Measurements from ENCODE around the gene TXNRD2.
A peak's percentile ranks its signal among the peaks of the same experiment; 100 is the strongest.

TXNRD2 gene

DNA sequence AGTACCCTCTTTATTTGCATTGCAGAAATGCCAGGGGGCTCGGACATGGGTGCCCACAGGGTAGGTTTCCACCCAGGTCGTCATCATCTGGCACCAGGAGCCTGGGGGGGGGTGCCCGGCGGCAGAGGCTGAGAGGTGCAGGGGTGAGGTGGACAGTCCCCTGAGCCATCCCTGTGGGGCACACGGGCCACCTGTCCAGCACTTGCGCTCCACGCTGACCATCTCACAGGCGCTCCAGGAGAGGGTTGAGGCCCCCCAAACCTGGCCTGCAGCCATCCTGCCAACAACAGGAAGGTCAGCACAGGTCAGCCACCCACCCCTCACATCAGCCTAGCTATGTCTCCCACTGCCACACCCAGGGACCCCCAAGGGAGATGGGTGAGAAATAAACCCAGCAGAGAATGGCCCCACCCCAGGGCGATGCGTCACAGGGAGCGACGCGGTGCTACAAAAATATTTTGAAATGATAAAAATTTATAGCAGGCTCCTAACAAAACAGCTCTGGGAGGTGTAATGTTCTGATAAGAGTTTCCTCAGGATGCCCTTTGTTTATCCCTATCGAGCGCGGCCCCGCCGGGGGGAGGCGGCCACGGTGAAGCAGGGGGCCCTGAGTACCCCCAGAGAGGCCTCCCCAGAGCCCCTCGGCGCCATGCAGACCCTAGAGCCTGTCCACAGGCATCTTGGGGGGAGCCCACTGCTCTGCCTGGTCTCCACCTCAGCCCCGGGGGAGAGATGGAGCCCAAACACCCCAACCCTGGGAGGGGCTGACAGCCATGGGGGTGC is 65.9 kb downstream of the TXNRD2 start:
- peak; percentile 5 for DNase-seq (ENCODE audit: low spot score)

DNA sequence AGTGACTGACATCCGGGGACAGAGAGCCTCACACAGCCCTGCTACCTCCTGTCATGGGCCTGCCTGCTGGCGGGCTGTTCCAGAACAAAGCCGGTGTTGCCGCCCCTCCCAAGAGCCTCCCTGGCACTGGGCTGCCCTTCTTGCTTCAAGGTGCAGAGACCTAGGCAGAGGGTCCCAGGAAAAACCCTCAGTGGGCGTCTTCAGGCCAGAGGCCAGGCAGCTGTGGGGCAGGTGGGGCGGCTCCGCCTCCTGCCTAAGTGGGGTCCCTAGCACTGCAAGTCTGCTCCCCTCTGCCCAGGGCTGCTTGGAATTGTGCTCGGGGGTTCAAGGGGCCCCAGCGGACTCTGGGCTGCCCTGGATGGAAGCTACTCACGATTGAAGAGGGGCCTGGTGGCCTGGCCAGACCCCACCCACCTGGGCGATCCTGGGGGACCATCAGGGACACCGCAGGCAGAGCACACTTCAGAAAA is 66.5 kb downstream of the TXNRD2 start:
- no peak for DNase-seq (ENCODE audit: low spot score)

DNA sequence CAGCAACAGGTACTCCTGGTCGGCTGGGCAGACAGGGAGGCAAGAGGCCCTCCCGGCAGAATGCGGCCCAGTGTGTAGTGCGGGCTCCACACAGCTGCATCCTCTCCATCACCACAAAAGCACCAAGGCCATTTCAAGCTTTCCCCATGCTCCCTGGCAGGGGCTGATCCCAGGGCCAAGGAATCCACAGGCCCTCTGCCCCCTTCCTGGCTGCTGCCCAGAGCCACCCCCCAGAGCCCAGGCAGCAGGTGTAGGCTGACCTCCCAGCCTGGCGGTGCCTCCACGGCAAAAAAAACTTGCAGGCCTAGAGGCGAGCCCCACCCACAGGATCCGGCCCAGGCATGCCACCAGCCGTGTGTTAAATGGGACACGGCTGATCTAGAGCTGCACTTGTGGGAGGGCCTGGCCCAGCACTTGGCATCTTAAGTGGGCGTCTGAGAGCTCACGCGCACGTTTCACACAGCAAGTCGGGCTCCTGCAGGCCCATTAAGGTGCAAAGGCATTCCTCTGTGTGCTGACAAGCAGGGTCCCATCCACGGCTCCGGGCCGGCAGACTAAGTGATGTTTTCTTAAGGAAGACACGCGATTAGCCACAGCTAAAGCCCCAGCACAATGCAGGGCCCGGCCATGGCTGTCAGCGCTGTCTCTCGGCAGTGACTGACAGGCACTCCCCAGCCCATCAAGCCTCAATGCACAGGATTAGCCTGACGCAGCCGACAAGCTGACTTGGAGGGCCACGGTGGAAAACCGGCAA is 67.1 kb downstream of the TXNRD2 start:
- DNase-seq (ENCODE audit: low spot score) = no peak

DNA sequence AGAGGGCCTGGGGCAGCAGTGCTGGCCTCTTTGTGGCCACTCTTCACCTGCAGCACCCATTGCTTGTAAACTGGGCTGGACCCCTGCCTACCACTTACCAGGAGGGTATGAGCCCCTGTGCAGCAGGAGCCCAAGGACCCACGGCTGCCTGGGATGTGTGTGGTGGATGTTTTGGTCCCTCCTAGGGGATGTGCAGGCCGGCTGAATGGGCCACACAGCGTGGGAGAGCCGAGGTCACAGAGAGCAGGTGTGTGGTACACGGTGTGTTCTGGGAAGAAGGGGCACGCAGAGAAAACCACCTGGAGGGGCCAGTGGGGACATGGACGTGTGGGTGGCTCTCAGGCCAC is 67.7 kb downstream of the TXNRD2 start:
- DNase-seq (ENCODE audit: low spot score) = no peak

DNA sequence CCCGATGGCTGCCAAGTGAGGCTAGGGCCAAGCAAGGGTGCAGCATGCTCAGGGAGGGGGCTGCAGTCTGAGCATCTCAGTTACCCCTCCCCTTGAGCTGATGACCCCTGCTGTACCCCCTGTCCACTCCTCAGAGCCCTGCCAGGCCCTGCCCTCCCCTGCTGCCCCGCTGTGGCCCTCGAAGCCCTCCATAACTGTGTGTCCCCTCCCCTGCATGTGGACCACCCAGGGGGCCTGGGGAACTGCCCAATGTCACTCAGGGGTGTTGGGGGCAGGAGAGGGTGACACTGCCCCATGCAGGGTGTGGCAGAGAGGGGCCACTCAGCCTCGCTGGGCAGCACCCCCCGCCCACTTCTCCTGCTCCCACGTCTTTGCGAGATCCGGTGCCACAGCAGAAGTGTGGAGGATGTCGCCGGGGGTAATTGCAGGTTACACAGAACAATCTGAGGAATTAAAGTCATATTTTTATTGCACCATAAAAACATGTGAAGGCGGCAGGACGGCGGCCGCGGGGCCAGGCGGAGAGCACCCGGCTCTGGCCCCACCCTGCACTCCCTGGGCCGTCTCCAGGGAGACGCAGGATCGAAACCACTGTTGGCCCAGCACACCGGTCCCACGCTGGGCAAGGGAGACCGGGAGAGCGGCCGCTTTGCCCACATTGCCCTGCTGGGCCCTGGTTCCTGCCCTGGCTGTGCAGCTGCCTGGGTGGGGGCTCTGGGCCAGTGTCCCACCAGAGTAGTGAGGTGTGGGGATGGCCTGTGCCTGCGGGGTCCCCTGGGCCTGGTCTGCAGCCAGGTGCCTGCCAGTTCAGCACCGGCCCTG is 68.3 kb downstream of the TXNRD2 start:
- DNase-seq (ENCODE audit: low spot score) = peak; percentile 42

DNA sequence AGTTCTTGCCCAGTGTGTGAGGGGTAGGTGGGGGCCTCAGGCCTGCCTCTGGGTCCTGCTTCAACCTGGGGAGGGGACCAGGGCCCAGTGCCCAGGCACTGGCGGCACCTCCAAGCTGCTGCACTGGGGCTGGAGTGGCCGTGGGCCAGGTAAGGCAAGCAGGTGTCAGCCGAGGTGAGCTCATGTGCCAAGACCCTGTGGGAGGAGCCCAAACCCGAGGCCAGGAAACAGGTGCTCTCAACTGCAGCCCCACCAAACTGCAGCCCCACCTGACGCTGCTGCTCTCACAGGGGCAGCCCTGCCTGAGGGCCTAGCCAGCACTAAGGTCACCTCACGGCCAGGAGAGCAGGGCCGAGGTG is 68.9 kb downstream of the TXNRD2 start:
- DNase-seq (ENCODE audit: low spot score) = no peak

DNA sequence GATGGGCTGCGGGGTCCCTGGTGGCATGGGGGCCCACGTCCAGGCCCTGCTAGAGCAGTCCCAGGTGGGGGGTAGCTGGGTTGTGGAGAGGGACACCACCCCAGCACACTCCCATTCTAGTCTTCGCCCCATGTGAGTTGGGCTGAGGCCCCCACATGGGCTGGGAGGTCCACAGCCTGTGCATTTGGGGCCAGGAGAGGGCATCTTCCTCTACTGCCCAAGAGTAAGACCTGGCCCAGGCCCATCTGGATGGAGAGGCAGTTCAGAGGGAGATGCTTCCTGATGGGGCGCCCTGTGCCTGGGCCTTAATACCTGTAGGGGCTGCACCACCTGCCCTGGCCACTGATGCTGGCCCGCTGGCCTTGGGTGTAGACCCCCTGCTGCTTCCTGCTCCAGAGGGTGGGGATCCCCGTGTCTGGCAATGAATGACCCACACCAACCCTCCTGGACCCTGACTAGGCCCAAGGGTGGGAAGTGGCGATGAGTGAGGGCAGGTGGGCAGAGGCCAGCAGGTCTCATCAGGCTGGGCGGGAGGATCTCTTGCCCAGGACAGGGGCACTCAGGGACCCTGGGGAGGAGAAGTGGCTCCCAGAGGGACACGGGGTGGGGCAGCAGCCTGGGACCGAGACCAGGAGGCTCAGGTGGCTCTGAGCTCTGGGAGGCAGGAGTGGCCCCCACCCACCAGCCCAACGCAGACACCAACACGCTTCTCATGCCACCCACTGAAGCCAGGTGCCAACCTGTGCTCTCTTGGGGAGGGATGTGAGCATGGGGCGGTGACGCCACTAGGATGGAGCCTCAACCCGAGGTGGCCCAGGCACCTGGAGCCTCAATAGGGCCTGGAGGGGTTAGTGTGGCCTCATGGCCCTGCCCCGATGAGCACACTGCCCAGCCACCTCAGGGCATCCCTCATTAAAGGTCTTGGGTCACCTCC is 69.5 kb downstream of the TXNRD2 start:
- DNase-seq (ENCODE audit: low spot score) = no peak

DNA sequence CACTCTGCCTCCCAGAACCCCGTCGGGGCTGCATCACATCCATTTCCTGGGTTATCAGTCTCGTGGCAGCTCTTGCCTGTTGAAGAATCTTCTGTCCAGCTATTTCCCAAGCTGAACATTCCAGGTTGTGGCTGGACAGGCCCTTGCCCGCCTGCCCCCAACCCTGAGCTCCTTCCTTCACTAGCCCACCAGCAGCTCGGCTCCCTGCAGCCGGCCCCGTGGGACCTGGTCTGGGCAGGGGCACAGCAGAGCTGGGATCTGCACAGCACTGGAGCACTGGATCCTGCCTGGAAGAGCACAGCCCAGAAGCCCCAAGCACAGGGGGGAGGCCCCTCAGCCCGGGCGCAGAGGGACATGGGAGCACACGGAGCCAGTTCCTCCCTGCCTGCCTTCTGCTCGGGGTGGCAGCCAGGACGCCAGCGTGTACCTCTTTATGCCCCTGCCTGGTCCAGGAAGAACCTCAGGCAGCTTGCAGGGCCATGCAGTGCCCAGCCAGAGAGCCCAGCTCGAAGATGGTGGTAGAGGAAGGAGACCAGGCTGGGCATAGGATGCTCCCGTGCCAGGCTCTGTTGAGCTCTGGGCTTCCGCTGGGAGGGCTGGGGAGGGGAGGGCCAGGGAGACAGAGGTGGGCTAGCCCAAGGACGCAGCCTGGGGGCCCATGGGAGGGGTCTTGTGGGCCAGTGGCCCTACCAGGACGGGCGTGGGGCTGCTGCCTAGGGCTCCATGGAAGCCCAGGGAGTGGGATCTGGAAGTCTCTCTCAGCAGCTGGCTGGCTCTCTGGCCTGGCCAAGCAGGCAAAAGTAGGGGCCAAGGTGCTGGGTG is 70.4 kb downstream of the TXNRD2 start:
- DNase-seq (ENCODE audit: low spot score) = no peak

DNA sequence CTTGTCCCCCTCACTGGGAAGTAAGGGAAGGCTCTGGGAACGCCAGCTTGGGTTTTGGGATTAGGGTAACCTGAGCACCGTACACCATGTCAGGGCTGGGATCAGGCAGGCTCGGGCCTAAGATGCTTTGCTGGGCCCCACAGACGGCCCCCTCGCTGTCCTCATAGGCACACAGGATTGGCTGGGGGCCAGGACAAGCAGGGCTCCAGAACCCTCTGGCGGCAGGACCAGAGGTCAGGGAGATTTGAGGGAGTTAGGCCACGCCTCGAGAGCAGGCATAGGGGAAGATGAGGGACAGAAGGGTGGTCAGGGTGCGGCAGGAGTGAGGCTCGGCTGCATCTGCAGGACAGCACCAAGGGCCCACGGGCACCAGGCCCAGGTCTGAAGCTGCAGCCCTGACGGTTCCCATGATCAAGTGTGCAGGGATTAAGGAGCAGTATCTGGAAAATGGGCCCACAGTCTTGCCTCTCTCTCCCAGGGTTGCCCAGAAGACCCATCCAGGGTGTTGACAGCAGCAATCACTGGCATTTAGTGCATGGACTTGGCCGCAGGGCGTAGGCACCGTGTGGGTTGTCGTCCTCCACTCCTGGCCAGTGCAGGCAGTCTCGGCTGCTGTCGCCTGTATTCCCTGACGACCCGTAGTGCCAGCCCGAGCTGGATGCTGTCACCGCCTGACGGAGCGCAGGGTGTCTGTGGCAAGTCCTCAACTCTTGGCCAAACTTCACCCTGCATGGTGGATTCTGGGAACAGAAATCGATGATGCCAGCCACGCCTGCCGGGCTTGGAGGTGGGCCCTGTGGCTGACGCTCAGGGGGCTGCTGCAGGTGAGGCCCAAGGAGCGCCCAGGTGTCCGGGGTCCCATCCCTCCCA is 71.2 kb downstream of the TXNRD2 start:
- no peak for DNase-seq (ENCODE audit: low spot score)

DNA sequence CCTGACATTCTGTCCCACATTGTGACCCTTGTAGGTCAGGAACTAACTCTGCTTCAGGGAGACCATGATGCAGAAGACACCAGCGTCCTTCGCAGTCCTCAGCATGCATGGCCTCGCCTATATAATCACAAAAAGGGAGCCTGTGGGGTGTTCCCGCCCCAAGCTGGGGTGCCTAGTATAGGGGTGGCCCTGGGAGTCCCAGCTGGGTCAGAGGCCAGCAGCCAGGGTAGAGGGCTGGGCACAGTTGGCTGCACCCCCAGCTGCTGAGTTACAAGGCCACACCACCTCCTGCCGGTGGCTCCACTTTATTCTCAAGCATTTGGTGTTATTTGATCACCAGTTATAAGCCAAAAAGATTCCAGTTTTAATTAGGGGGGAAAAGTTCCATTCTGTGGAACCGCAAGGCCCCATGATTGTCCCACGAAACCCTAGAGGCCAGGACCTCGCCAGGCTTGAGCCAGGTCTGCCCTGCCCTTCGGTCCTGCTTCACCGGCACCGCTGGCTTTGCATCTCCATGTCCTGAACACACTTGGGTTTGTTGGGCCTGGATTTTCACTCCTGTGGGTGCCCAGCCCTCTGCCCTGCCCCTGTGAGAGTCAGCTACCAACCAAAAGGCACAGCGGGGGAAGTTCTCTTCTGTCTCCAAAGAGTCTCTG is 72.0 kb downstream of the TXNRD2 start:
- no peak for DNase-seq (ENCODE audit: low spot score)

DNA sequence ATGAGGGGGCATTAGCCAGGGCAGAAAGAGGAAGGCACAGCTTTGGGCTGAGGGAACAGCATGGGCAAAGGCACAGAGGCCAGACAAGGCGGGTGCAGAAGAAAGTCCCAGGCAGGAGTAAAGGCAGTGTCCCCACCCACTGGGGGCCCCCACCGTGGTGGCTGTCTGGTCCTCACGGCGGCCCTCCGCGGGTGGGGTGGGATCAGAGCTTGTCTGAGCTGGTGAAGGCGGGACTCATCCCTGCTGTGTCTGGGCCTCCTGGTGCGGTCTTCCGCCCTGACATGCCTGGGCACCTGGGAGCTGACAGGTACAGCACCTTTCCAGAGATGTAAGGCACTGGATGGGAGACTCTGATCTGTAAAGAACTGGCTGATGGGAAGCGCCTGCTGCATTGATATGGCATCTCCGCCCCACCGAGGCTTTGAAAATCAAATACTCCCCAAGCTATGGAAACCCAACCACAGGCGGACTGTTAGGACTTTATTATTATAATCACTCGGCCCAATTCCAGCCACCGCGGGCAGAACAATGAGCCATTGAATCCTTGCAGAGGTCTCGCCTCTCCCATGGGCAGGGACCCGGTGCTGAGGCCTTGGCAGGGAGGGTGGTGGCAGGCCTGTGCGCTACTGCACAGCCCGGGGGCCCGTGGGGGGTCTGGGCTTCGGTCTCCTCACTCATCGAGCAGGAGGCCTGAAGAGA is 72.7 kb downstream of the TXNRD2 start:
- no peak for DNase-seq (ENCODE audit: low spot score)

DNA sequence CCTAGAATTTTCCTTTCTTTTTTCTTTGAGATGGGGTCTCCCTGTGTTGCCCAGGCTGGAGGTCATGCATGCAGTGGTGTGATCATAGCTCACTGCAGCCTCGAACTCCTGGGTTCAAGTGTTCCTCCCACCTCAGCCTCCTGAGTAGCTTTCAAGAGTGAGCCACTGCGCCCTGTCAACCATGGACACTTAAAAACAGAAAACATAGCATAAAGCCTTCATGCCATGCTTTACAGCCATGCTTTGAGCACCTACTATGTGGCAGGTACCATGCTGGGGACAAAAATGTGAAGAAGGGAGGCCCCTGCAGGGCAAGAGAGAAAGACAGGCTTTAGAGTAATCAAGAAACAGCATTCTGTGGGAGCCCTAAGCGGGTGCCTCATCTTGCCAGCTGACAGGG is 73.3 kb downstream of the TXNRD2 start:
- DNase-seq (ENCODE audit: low spot score) = no peak

DNA sequence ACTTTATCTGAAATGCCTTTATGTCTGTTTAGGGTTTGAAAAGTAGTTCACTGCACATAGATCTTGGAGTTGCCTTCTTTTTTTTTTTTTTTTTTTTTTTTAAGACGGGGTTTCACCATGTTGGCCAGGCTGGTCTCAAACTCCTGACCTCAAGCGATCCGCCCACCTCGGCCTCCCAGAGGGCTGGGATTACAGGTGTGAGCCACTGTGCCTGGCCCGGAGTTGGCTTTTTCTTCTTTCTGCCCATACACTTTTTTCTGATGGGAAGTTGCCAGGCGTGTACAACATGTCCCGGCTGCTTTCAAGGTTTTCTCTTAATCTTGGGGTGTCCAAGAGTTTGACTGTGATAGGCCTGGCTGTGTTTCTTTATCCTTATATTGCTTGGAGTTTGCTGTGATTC is 74.0 kb downstream of the TXNRD2 start:
- DNase-seq (ENCODE audit: low spot score) = no peak

DNA sequence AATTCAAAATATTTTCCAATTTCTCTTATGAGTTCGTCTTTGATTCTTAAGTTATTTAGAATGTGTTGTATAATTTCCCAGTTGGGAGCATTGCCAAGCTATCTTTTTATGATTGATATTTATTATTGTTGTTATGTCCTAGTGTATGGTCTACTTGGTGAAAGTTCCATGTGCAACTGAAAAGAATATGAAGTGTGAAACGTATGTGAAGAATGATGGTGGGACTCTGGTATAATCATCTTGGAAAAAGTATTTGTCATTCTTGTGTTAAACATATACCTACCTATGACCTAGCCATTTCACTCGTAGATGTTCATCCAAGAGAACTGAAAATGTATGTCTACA is 75.0 kb downstream of the TXNRD2 start:
- no peak for DNase-seq (ENCODE audit: low spot score)

DNA sequence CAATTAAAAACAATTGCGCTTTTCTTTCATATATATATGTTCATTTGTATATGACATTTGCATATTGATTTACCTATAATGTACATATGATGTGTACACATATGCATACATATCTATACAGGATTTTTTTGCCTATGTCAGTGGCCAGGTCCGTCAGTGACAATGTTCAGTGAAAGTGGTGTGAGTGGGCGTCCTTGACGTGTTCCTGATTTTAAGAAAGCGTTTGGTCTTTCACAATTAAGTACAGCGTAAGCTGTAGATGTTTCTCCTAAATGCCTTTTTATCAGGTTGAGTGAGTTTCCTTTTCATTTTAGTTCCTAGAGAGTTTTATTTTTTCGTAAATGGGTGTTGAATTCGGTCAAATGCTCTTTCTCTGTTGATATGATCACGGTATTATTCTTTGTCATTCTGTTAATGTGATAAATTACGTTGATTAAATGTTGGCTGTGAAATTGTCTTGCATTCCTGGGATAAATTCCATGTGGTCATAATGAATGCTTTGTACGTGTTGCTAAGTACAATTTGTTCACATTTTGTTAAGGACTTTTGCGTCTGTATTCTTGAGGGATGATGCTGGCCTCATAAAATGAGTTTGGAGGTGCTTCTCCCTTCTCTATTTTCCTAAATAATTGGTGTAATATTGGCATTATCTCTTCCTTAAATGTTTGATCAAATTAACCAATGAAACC is 76.3 kb downstream of the TXNRD2 start:
- no peak for DNase-seq (ENCODE audit: low spot score)

DNA sequence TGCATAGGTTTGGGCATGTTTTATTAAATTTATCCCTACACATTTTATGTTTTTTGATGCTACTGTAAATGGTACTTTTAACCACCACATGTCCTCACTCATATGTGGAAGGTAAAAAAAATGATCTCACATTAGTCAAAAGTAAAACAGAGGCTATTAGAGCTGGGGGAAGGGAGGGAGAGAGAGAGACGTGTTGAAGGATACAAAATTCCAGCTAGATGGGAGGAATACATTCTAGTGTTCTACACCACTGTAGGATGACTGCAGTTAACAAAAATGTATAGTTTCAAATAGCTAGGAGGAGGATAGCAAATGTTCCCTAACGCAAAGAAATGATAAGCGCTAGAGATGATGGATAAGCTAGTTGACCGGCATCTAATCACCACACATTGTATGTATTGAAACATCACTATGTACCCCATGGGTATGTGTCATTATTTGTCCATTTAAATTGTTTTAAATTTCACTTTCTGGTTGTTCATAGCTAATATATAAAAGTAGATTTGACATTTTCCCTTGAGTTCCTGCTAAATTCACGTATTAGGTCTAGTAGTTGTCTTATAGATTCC is 77.0 kb downstream of the TXNRD2 start:
- no peak for DNase-seq (ENCODE audit: low spot score)

DNA sequence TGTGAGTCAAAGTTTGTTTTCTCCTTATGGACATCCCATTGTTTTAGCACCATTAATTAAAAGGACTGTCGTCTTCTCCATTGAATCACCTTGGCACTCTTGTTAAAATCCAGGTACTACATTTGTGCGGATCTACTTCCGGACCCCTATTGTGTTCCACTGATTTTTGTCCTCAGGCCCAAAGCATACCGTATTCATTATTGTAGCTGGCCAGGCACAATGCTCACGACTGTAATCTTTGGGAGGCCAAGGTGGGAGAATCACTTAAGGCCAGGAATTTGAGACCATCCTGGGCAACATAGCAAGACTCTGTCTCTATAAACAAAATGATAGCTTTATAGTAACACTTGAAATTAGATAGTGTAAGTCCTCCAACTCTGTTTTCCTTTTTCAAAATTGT is 78.0 kb downstream of the TXNRD2 start:
- no peak for DNase-seq (ENCODE audit: low spot score)

Data from LoVo (cell line).